Measurements from ENCODE around the gene FRAT1. TPM values are rescaled to one million over a fixed set of nuclear protein-coding genes. Genes with fewer than 3 reads are reported as not detected.

Gene FRAT1
- total RNA-seq, 4 donors from 2014 or later, result 3.8 to 10.9 (median 6.6) TPM

GRCh38 chr10:97327348-97328294 lies 8.6 kb downstream of the FRAT1 start:
- TF ChIP-seq CTCF (IDR thresholded peaks at IDR 0.05; ENCODE audit: low read depth), result no peak

DNA sequence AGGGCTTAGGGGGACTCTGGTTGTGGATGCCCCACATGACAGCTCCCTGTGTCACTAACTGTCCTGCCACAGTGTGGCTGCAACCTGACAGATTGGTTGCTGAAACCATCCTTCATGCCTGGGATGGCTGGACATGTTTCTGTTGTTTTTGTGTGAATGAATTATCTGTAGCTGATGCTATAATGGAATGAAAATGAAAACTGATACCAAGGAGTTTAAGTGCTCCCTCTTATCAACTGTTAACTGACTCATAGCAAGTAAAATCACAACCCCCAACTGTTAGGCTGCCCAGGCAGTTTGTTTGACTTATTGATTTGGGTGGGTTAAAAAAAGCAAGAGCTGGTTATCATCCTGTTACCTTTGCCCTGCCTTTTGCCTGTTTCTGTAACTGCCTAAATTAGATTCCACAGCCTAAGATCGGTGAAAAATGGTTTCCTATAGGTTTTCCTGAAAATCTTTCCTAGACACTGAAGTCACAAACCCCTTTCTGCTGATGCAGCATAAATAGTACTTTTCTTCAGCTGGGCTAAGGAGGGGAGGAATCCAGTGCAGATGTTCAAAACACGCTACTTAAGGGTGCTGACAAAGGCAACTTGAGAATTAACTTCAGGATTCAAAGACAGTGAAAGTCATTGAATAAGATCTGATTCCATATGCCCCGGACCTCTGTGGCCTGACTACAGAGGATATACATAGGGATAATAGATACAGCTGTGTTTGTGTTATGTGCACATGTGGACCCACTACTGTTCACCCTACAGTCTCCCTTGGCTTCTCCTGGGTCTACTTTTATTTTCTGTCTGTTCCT lies 9.8 kb downstream of the FRAT1 start:
- TF ChIP-seq CTCF (IDR thresholded peaks at IDR 0.05; ENCODE audit: low read depth), result no peak

GRCh38 chr10:97329766-97330165 lies 10.7 kb downstream of the FRAT1 start:
- TF ChIP-seq CTCF (IDR thresholded peaks at IDR 0.05; ENCODE audit: low read depth), result no peak

GRCh38 chr10:97331153-97331703 lies 12.2 kb downstream of the FRAT1 start:
- TF ChIP-seq CTCF (IDR thresholded peaks at IDR 0.05; ENCODE audit: low read depth), result no peak

DNA sequence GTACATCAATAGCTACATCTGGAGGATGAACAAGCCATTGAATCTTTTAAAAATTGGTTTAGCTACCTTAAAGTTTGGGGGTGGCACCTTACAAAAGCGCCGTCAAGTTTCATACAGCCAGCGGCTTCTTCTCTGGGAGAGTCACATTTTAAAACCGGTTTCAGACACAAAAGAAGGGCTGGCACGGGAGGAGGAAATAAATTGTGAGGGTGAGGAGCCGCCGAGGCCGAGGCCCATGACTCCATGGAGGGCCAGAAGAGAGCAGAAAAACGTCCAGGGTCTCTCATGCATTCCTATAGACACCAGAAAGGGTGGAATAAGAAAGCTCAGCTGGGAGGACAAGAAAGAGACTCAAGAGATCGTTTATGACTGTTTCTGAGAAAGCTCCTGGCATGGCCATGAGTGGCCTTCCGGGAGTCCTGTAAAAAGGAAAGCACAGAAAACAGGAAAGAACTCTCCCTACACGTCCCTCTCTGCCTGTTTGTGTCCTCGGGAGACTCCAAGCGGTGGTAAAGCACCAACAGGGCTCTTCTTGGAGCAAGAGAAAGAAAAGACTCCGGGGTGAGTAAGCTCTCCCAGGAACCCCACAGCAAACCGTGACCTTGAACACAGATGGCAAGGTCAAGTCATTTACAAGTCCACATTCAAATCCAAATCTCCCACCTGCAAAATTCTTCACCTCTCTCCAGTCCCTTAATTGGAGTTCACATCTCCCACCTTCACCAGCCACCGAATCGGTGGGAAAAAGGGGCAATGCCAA lies 13.7 kb downstream of the FRAT1 start:
- no peak for TF ChIP-seq CTCF (IDR thresholded peaks at IDR 0.05; ENCODE audit: low read depth)

- no peak for TF ChIP-seq CTCF (IDR thresholded peaks at IDR 0.05; ENCODE audit: low read depth)
Observed at GRCh38 chr10:97333351-97333600, 14.2 kb downstream of the FRAT1 start.

Data from subcutaneous adipose tissue (tissue), 4 donors.